GM04503 (cell line): ENCODE data around the gene SLC24A3.

Experiments
- DNase-seq: peaks from one replicate; pipeline ENCODE4 v3.0.0-alpha.2; 2012; ENCODE audit warnings: low read depth

SLC24A3 gene

GRCh38 chr20:19546648-19547047, 334.2 kb downstream of the SLC24A3 start:
- no peak for DNase-seq

GRCh38 chr20:19547547-19547946, 335.1 kb downstream of the SLC24A3 start:
- no peak for DNase-seq

DNA sequence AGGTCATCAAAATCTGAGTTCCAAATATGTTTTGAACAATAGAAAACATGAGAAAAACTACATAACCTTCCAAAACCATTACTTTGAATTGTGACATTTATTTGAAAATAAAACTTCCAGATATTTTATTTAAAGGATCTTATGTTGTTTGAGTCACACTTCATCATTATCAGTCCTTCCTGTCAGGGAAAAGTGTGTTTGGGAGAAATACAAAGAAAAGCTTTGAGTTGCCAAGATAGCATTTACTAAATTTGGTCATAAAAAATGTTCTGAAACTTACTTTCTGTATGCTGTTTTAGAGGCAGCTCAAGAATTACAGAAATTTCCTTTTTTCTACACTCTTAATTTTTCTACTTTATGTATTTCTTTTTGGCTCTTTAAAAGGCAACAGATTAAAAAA, 337.5 kb downstream of the SLC24A3 start:
- DNase-seq: no peak

GRCh38 chr20:19552221-19553180, 340.1 kb downstream of the SLC24A3 start:
- DNase-seq: no peak

DNA sequence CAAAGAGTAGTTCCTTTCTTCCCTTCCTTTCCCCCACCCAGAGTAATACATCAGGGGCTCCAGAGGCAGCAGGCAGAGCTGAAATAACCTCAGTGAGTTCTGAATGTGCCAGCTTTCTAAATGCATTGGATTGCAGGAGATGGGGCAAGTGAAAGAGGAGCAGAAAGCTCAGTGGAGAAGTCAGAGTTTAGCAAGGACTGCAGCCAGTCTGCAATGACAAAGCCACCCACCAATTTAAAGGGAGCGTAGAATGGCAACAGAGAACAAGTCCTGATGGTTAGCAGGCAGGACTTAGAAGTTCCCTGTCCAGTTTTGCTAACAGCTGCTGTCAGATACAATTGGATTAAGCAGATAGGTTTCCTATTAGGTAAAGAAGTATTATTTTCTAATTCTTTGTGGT, 342.2 kb downstream of the SLC24A3 start:
- no peak for DNase-seq

DNA sequence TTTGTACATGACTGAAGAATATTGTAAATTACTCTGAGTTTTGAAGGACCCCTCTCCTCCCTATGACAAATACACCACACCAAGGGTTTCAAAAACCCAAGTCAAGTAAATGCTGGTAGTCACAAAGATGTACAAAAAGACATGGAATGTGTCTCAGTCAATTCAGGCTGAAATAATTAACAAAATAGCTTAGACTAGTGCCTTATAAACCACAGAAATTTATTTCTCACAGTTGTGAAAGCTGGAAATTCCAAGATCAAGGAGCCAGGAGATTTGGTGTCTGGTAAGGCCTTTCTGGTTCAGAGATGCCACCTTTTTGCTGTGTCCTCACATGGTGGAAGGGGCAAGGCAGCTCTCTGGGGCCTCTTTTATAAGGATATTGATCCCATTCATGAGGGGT, 343.3 kb downstream of the SLC24A3 start:
- no peak for DNase-seq

- no peak for DNase-seq
Measured at GRCh38 chr20:19557291-19557690, 344.8 kb downstream of the SLC24A3 start.

- DNase-seq: no peak
Measured at GRCh38 chr20:19560881-19561480, 348.5 kb downstream of the SLC24A3 start.

GRCh38 chr20:19562426-19562825, 350.0 kb downstream of the SLC24A3 start:
- no peak for DNase-seq

DNA sequence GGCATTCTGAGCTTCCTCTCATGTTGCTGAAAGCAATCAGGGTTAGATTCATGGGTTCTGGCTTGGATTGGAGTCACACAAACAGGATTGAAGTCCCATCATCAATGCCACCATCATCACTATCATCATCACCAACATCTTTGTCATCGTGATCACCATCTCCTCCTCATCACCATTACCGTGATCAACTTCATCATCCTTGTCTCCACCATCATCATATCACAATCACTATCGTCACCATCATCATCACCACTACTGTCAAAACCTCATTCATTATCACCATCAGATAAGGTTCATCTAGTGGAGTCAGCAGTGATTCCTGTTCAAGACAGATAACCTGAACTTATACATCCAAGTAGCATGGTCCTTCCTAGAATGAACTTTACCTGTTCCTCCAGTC, 351.8 kb downstream of the SLC24A3 start:
- DNase-seq: no peak

GRCh38 chr20:19565736-19566135, 353.3 kb downstream of the SLC24A3 start:
- DNase-seq: no peak

DNA sequence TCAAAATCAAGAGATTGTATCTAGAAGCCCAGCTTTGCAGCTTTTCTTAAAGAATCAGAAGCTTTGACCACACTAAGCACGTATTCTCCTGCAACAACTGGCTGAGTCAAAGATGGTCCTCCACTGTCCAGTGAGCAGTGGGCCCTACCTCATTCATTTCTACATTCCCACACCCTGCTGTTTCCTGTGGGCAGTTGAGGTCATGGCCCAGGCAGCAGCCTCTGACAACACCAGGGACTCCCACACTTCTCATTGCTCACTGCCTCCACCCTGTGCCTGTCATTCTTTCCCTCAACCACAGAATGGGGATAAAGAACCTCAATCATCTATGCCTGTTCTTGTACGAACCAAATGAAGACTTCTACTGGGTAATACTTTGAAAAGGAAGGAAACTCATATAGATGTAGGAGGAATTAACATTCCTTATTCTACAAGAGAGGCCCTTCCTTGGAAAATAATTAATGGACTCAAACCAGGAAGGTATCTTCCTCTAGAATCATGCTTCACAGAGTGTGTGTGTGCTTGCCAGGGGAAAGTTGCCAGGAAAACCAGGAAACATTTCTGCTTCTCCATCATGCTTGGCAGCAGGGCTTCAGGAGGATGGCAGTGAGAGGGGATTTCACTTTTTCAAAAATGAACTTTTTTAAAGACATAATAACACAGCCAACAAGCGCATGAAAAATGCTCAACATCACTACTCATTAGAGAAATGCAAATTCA, 353.9 kb downstream of the SLC24A3 start:
- DNase-seq: no peak

GRCh38 chr20:19568128-19568527, 355.7 kb downstream of the SLC24A3 start:
- DNase-seq: no peak

DNA sequence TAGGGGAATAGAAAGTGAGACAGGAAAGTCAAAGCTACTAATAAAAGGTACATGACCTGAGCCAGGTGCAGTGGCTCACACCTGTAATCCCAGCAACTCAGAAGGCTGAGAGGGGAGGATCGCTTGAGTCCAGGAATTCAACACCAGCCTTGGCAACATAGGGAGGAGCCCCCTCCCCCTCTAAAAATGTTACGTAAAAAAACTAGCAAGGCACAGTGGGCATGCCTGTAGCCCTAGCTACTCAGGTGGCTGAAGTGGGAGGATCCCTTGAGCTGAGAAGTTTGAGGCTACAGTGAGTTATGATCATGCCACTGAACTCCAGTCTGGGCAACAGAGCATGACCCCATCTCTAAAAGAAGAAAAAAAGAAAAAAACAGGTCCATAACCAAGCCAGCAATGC, 359.6 kb downstream of the SLC24A3 start:
- DNase-seq: no peak

DNA sequence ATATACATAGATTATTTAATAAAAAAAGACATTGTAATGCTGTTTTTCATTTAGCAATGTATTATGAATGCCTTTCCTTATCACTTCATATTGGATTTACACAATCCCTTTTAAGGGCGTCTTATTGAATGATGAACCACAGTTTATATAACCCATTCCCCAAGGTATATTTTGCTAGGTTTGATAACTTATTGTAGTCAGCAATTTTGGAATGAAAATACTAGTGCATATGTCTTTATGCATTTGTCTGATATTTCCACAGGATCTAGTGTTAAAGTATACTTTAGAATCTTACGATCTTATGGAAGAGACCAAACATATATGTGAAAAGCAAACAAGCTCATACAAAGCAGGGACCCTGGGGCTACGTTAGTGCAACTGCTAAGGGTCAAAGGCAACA, 365.2 kb downstream of the SLC24A3 start:
- DNase-seq: no peak

GRCh38 chr20:19582782-19583181, 370.3 kb downstream of the SLC24A3 start:
- no peak for DNase-seq

DNA sequence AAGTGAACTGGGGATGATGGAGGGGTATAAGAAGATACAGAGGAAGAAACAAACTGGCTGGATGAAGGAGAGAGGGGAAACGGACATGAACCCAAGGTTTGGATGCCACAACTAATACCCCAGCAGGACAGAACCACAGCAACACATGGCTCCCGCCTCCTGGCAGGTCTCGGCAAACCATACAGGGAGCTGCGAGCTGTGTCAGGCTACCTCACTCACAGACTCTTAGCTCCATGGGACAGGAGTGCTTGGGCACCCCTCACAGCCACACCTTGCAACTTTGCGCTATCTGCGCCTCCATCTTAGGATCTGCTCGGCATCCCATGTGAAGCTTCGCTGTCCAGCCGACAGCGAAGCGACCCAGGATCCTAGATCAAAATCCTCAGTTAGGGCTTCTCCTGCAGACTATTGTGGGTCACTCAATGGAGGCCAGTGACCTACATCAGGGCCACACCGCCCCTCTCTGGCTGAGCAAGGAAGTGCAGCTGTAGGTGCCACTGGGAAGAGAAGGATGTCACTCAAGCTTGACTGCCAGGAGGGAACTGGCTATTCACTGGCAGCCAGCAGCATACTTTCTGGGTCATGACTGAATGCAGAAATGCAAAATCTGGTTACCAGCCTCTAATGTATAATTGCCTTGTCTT, 371.2 kb downstream of the SLC24A3 start:
- peak; percentile 4 for DNase-seq

- DNase-seq: no peak
Measured at GRCh38 chr20:19588241-19588640, 375.8 kb downstream of the SLC24A3 start.

DNA sequence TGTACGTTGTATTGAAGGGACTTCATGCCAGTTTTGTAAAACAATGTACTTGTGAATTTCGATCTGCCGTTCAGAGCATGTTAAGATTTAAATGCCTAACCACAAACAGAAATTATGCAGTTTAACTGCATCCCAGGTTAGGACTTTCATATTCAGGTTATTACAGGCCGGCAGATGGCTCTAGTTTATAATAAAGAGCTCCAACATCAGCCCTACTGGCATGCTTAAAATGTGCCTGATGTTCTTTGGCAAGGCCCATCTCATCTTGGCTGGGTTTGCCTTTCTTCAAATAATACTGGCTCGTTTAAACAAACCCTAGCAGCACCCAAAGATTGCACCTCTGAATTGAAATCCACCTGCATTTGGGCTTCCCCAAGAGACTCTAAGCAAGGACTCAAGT, 376.3 kb downstream of the SLC24A3 start:
- DNase-seq: no peak

DNA sequence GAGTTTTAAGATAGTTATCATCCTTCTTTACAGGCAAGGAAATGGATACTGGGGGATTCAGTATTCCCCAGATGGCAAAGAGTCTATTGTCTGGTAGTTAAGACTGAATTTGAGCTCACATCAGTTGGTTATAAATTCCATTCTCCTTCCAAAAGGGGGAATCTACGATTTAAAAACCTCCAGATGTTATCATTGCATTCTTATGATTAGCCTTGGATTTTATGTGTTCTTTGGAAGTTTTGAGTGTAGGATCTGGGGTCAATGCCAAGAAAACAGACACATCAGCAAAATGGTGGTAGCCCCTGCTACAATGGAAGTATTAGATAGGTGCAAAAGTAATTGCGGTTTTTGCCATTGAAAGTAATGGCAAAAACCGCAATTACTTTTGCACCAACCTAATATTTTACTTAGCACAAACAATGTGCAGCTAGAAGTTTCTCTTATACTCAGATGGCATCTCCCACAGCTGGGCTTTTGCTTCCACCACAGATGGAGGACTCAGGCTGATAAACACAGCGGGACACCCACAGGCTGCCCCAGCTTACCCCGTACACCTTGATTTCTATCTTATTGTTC, 377.4 kb downstream of the SLC24A3 start:
- DNase-seq: no peak

DNA sequence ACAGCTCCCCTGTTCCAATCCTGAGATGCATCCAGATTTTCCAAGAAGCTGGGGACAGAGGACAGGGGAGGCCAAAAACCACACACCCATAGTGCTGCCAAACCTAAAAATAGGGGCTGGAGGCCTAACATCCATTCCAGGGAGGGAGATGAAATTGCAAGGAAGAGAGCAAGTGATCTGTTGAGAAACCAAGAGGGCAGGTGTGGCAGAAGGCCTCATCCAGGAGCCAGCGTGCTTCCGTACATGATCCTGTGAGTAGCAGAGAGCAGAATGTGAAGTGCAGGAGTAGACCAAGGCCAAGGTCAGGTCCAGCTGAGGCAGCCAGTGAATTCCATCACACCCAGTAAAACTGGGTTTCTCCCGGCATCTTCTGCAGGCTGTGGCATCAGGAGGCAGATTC, 377.9 kb downstream of the SLC24A3 start:
- DNase-seq: no peak

GRCh38 chr20:19593762-19594161, 381.3 kb downstream of the SLC24A3 start:
- no peak for DNase-seq
